ENCODE data around the gene GPC5.

DNA sequence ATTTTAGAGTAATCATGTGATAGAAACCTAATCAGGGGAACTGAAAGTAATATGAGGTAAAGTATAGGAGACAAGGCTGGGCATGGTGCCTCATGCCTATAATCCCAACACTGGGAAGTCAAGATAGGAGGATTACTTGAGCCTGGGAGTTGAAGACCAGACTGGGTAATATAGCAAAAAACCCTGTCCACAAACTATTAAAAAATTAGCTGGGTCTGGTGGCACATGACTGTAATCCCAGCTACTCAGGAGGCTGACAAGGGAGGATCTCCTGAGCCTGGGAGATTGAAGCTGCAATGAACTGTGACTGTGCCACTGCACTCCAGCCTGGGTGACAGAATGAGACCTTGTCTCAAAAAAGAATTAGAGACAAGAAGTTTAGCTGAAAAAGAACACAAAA is 469.9 kb downstream of the GPC5 start:
- TF ChIP-seq, protein P1, sequence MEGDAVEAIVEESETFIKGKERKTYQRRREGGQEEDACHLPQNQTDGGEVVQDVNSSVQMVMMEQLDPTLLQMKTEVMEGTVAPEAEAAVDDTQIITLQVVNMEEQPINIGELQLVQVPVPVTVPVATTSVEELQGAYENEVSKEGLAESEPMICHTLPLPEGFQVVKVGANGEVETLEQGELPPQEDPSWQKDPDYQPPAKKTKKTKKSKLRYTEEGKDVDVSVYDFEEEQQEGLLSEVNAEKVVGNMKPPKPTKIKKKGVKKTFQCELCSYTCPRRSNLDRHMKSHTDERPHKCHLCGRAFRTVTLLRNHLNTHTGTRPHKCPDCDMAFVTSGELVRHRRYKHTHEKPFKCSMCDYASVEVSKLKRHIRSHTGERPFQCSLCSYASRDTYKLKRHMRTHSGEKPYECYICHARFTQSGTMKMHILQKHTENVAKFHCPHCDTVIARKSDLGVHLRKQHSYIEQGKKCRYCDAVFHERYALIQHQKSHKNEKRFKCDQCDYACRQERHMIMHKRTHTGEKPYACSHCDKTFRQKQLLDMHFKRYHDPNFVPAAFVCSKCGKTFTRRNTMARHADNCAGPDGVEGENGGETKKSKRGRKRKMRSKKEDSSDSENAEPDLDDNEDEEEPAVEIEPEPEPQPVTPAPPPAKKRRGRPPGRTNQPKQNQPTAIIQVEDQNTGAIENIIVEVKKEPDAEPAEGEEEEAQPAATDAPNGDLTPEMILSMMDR (IDR thresholded peaks at IDR 0.05) = no peak
- TF ChIP-seq POLR2AphosphoS5 (IDR thresholded peaks at IDR 0.05) (no peak), POLR2A (IDR thresholded peaks at IDR 0.05) (no peak), EP300 (IDR thresholded peaks at IDR 0.05) (no peak)
